ENCODE measurements around the gene WWOX.

Gene WWOX

DNA sequence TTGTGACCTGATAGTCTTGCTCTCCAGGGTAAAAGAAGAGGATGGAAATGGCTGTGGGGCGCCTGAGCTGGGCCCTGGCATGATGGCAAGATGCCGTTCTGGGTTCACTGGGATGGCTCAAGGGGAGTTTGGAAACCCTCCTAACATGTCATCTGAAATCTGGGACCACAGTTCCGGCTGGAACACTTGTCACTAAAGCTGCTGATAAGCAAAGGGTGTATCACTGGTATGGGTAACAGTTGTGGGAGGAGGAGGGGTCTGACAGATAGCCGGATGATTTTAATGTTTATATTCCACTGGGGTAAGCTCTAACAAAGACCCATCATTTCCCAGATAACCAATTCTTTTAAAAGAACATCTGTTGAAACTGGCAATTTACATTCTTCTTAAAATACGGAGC, 390.2 kb downstream of the WWOX start:
- Histone ChIP-seq H2AFZ (ENCODE audit: low read depth, low read length) (no peak overlapping the region), H3K36me3 (ENCODE audit: insufficient read depth, low read length) (no peaks in the 10 kb centered on the region), H3K9ac (ENCODE audit: low read depth, low read length) (no peak overlapping the region), H3K79me2 (ENCODE audit: insufficient read depth, low read length) (no peaks in the 10 kb centered on the region), H3K4me1 (ENCODE audit: insufficient read depth, low read length) (no peaks in the 10 kb centered on the region), H3K9me3 (ENCODE audit: insufficient read depth, low read length, severe bottlenecking) (no peaks in the 10 kb centered on the region), H3K27me3 (ENCODE audit: insufficient read depth, low read length, poor library complexity) (no peaks in the 10 kb centered on the region), H3K4me2 (ENCODE audit: insufficient read depth, low read length) (no peak overlapping the region), H4K20me1 (ENCODE audit: insufficient read depth, low read length) (no peaks in the 10 kb centered on the region), H3K4me3 (ENCODE audit: low read depth in 1 of 2, low read length in 2 of 2) (no peak overlapping the region), H3K27ac (ENCODE audit: low read length) (no peak overlapping the region)
- TF ChIP-seq EZH2 (IDR thresholded peaks at IDR 0.05; ENCODE audit: borderline replicate concordance, low read depth, low read length, severe bottlenecking), result no peak
- TF ChIP-seq, protein P1, sequence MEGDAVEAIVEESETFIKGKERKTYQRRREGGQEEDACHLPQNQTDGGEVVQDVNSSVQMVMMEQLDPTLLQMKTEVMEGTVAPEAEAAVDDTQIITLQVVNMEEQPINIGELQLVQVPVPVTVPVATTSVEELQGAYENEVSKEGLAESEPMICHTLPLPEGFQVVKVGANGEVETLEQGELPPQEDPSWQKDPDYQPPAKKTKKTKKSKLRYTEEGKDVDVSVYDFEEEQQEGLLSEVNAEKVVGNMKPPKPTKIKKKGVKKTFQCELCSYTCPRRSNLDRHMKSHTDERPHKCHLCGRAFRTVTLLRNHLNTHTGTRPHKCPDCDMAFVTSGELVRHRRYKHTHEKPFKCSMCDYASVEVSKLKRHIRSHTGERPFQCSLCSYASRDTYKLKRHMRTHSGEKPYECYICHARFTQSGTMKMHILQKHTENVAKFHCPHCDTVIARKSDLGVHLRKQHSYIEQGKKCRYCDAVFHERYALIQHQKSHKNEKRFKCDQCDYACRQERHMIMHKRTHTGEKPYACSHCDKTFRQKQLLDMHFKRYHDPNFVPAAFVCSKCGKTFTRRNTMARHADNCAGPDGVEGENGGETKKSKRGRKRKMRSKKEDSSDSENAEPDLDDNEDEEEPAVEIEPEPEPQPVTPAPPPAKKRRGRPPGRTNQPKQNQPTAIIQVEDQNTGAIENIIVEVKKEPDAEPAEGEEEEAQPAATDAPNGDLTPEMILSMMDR (IDR thresholded peaks at IDR 0.05; ENCODE audit: borderline replicate concordance, extremely low read depth, low read length, poor library complexity, severe bottlenecking), result no peak
- no peak for DNase-seq
- ATAC-seq (ENCODE audit: insufficient read depth, low read depth), result no peak

DNA sequence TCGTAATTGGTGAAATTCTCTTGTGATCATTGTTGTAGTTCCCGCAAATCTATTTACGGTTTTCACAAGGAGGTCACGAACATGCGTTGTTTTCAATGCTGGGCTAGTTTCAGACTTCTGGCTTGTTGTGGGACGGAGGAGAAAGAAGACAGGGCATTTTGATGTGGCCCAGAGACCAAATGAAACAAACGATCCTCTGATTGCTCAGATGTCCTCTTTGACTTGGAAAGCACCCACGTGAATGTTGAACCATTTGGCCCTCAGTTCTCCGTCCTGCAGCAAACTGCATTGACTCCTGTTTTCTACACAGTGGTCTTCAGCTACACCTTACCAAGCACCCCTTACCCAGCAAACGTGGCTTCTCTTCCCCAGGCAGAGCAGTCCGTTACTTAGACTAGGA, 391.0 kb downstream of the WWOX start:
- TF ChIP-seq, protein P1 (IDR thresholded peaks at IDR 0.05; ENCODE audit: borderline replicate concordance, extremely low read depth, low read length, poor library complexity, severe bottlenecking), result no peak
- no peak for TF ChIP-seq EZH2 (IDR thresholded peaks at IDR 0.05; ENCODE audit: borderline replicate concordance, low read depth, low read length, severe bottlenecking)
- DNase-seq (no peak), ATAC-seq (ENCODE audit: insufficient read depth, low read depth) (no peak)
- H3K4me2 ChIP-seq (ENCODE audit: insufficient read depth, low read length), result no peak overlapping the region
- H2AFZ ChIP-seq (ENCODE audit: low read depth, low read length), result no peak overlapping the region
- H3K27ac ChIP-seq (ENCODE audit: low read length), result no peak overlapping the region
- no peak overlapping the region for H3K9ac ChIP-seq (ENCODE audit: low read depth, low read length)
- H3K27me3 ChIP-seq (ENCODE audit: insufficient read depth, low read length, poor library complexity), result no peaks in the 10 kb centered on the region
- no peak overlapping the region for H3K4me3 ChIP-seq (ENCODE audit: low read depth in 1 of 2, low read length in 2 of 2)
- H3K4me1 ChIP-seq (ENCODE audit: insufficient read depth, low read length), result no peaks in the 10 kb centered on the region
- no peaks in the 10 kb centered on the region for H4K20me1 ChIP-seq (ENCODE audit: insufficient read depth, low read length)
- H3K36me3 ChIP-seq (ENCODE audit: insufficient read depth, low read length), result no peaks in the 10 kb centered on the region
- H3K79me2 ChIP-seq (ENCODE audit: insufficient read depth, low read length), result no peaks in the 10 kb centered on the region
- H3K9me3 ChIP-seq (ENCODE audit: insufficient read depth, low read length, severe bottlenecking), result no peaks in the 10 kb centered on the region

DNA sequence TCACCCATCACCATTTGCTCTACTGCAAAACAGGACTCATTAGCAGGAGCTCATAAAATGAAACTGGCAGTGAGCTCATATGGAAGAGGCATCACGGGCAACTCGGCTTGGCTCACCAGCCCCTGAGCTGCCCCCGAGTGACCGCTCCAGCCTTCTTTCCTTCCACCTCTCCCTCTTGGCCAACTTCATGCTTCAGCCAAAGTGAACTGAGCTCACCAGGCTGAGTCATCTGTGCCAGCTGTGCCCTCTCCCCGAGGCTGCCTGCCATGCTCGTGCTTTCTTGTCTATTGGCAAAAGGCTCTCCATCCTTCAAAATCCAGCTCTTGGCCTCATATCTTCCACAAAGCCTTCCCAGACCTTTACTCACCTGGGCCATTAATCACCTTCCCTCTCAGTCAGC, 391.4 kb downstream of the WWOX start:
- Histone ChIP-seq H3K4me3 (ENCODE audit: low read depth in 1 of 2, low read length in 2 of 2) (no peak overlapping the region), H3K4me2 (ENCODE audit: insufficient read depth, low read length) (no peak overlapping the region), H3K36me3 (ENCODE audit: insufficient read depth, low read length) (no peaks in the 10 kb centered on the region), H3K4me1 (ENCODE audit: insufficient read depth, low read length) (no peaks in the 10 kb centered on the region), H3K27me3 (ENCODE audit: insufficient read depth, low read length, poor library complexity) (no peaks in the 10 kb centered on the region), H3K27ac (ENCODE audit: low read length) (no peak overlapping the region), H4K20me1 (ENCODE audit: insufficient read depth, low read length) (no peaks in the 10 kb centered on the region), H3K79me2 (ENCODE audit: insufficient read depth, low read length) (no peaks in the 10 kb centered on the region), H3K9me3 (ENCODE audit: insufficient read depth, low read length, severe bottlenecking) (no peaks in the 10 kb centered on the region), H3K9ac (ENCODE audit: low read depth, low read length) (no peak overlapping the region), H2AFZ (ENCODE audit: low read depth, low read length) (no peak overlapping the region)
- ATAC-seq (ENCODE audit: insufficient read depth, low read depth) (no peak), DNase-seq (no peak)
- TF ChIP-seq EZH2 (IDR thresholded peaks at IDR 0.05; ENCODE audit: borderline replicate concordance, low read depth, low read length, severe bottlenecking), result no peak
- TF ChIP-seq, protein P1 (IDR thresholded peaks at IDR 0.05; ENCODE audit: borderline replicate concordance, extremely low read depth, low read length, poor library complexity, severe bottlenecking), result no peak

DNA sequence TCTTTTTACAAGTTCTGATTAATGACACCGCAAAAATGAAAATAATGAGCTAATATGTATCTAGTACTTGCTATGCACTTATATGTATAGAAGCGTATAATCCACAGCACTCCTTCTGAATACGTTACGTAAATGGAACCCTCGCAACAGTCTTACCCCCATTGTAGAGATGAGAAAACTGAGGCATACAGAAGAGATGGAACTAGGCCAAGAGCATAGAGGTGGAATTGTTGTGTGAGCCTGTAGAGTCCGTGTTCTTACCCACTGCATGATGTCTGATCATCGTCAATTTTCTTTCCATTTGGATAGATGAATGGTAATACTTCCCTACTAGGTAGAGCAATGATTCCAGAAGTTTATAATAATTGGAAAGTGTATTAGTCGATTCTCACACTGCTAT, 394.1 kb downstream of the WWOX start:
- Histone ChIP-seq H3K36me3 (ENCODE audit: insufficient read depth, low read length) (no peaks in the 10 kb centered on the region), H3K4me1 (ENCODE audit: insufficient read depth, low read length) (no peaks in the 10 kb centered on the region), H3K27me3 (ENCODE audit: insufficient read depth, low read length, poor library complexity) (no peaks in the 10 kb centered on the region), H3K79me2 (ENCODE audit: insufficient read depth, low read length) (no peaks in the 10 kb centered on the region), H2AFZ (ENCODE audit: low read depth, low read length) (no peak overlapping the region), H3K4me2 (ENCODE audit: insufficient read depth, low read length) (no peak overlapping the region), H3K9ac (ENCODE audit: low read depth, low read length) (no peak overlapping the region), H3K9me3 (ENCODE audit: insufficient read depth, low read length, severe bottlenecking) (no peaks in the 10 kb centered on the region), H3K4me3 (ENCODE audit: low read depth in 1 of 2, low read length in 2 of 2) (no peak overlapping the region), H4K20me1 (ENCODE audit: insufficient read depth, low read length) (no peaks in the 10 kb centered on the region), H3K27ac (ENCODE audit: low read length) (no peak overlapping the region)
- DNase-seq (no peak), ATAC-seq (ENCODE audit: insufficient read depth, low read depth) (no peak)
- TF ChIP-seq EZH2 (IDR thresholded peaks at IDR 0.05; ENCODE audit: borderline replicate concordance, low read depth, low read length, severe bottlenecking), result no peak
- TF ChIP-seq, protein P1 (IDR thresholded peaks at IDR 0.05; ENCODE audit: borderline replicate concordance, extremely low read depth, low read length, poor library complexity, severe bottlenecking), result no peak
